Transverse colon (tissue), 4 donors: Measurements from ENCODE around the gene ENOX1.

Source experiments
- CTCF ChIP-seq, 5 experiments: fragments of 200-600 bp in 3 of 5; fragments of 450-650 bp in 2 of 5; sonication (generic) in 3 of 5; IDR thresholded peaks; 1 replicate in 2 of 5; 2 replicates in 3 of 5; pipeline ENCODE4 v1.5.1; 2016 to 2017; ENCODE audit warnings: antibody characterized with exemption in 5 of 5, inconsistent platforms in 3 of 5, mild to moderate bottlenecking in 2 of 5, moderate library complexity in 1 of 5
- EP300 ChIP-seq: sonication (generic); formaldehyde crosslinking; IDR thresholded peaks from one replicate; pipeline ENCODE4 v1.6.1; 2017; ENCODE audit warnings: antibody characterized with exemption, low read depth
- POLR2A ChIP-seq: fragments of 450-650 bp; IDR thresholded peaks from one replicate; pipeline ENCODE4 v1.6.1; 2016; ENCODE audit warnings: antibody characterized with exemption, mild to moderate bottlenecking, moderate library complexity
- POLR2AphosphoS5 ChIP-seq, 3 donors: sonication (generic); formaldehyde crosslinking; IDR thresholded peaks; one replicate each; pipeline ENCODE4 v1.6.1; 2016; ENCODE audit warnings: antibody characterized with exemption in 3 of 3

DNA sequence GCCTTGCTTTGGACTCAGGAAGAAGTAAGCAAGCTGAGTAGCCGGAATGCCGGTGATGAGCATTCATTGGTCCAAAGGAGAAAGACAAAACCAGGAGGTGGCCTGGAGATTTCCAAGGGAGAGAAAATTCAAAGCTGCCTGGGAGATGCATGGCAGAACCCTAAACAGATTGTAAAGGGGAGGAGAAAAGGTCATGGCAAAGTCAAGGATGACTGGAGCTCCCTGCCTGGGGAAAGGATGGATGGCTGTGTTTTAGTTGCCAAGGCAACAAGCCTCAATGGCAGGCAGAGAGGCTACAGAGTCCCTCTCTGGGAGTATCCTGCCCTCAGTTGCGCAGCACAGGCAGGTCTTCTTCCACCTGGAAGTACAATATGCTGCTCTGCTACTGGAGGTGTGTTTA lies 134.0 kb downstream of the ENOX1 start:
- TF ChIP-seq CTCF (IDR thresholded peaks at IDR 0.05) (no peak), POLR2A (no peak), EP300 (no peak), POLR2AphosphoS5 (IDR thresholded peaks at IDR 0.05) (no peak)
